ENCODE data around the gene NOP56.

The NOP56 gene

GRCh38 chr20:2705931-2706645 lies 53.7 kb downstream of the NOP56 start:
- DNase-seq: no peak

- no peak for DNase-seq
Observed at GRCh38 chr20:2706688-2707352, 54.4 kb downstream of the NOP56 start.

- DNase-seq: no peak
Observed at GRCh38 chr20:2707353-2708072, 55.1 kb downstream of the NOP56 start.

Data from NCI-H526 (cell line).